ENCODE data around the gene C17orf58. TPM values are rescaled to one million over a fixed set of nuclear protein-coding genes. Genes with fewer than 3 reads are reported as not detected.
"Not testable (repeated sequence)": the region's sequence is repeated elsewhere in the genome, so short reads cannot be mapped to it uniquely, and the experiment has no call there.

C17orf58 gene
- total RNA-seq, 2 donors from 2014 or later, result 7.3 to 7.5 TPM

- ATAC-seq (ENCODE audit: insufficient number of reproducible peaks, low FRiP score, low read depth) (no peak), DNase-seq (ENCODE audit: low spot score) (no peak)
- Histone ChIP-seq H3K4me1 (ENCODE audit: control insufficient read depth in 1 of 2, low read depth in 2 of 2) (no peaks in the 10 kb centered on the region), H3K27ac (no peak overlapping the region), H3K27me3 (replicated peaks; ENCODE audit: insufficient read depth) (no peaks in the 10 kb centered on the region), H3K4me3 (no peak overlapping the region), H3K9me3 (no peaks in the 10 kb centered on the region), H3K36me3 (no peaks in the 10 kb centered on the region)
- no peak for TF ChIP-seq CTCF (IDR thresholded peaks at IDR 0.05)
Observed at GRCh38 chr17:67980456-67980855, 15.8 kb downstream of the C17orf58 start.

DNA sequence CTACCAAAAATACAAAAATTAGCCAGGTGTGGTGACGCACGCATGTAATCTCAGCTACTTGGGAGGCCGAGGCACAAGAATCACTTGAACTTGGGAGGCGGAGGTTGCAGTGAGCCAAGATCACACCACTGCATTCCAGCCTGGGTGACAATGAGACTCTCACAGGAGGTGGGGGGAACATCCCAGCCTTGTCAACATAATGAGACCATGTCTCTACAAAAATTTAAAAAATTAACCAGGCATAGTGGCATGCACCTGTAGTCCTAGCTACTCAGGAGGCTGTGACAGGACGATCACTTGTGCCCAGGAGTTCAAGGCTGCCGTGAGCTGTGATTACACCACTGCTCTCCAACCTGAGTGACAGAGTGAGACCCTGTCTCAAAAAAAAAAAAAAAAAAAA lies 20.0 kb downstream of the C17orf58 start:
- H3K27ac ChIP-seq; ATAC-seq (ENCODE audit: insufficient number of reproducible peaks, low FRiP score, low read depth); H3K4me1 ChIP-seq (ENCODE audit: control insufficient read depth in 1 of 2, low read depth in 2 of 2); H3K9me3 ChIP-seq; H3K27me3 ChIP-seq (replicated peaks; ENCODE audit: insufficient read depth); H3K4me3 ChIP-seq; H3K36me3 ChIP-seq; DNase-seq (ENCODE audit: low spot score): not testable (repeated sequence)

DNA sequence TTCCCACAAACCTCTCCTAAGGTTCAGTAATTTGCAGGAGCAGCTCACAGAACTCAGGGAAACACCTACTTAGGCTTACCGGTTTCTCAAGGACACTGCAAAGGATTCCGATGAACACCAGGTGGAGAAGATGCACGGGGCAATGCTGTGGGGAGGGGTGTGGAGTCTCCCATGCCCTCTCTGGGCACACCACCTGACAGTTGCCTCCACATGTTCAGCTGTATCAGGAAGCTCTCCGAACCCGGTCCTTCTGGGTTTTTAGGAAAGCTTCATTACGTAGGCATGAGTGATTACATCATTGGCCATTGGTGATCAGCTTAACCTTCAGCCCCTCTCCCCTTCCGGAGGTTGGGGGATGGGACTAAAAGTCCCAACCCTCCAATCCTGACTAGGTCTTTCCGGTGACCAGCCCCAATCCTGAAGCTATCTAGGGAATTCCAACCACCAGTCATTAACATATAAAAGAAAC lies 21.6 kb downstream of the C17orf58 start:
- Histone ChIP-seq H3K27ac (no peak overlapping the region), H3K4me1 (ENCODE audit: control insufficient read depth in 1 of 2, low read depth in 2 of 2) (no peaks in the 10 kb centered on the region), H3K27me3 (replicated peaks; ENCODE audit: insufficient read depth) (no peaks in the 10 kb centered on the region), H3K4me3 (no peak overlapping the region), H3K9me3 (no peaks in the 10 kb centered on the region), H3K36me3 (no peaks in the 10 kb centered on the region)
- ATAC-seq (ENCODE audit: insufficient number of reproducible peaks, low FRiP score, low read depth) (no peak), DNase-seq (ENCODE audit: low spot score) (no peak)
- TF ChIP-seq CTCF (IDR thresholded peaks at IDR 0.05), result no peak

DNA sequence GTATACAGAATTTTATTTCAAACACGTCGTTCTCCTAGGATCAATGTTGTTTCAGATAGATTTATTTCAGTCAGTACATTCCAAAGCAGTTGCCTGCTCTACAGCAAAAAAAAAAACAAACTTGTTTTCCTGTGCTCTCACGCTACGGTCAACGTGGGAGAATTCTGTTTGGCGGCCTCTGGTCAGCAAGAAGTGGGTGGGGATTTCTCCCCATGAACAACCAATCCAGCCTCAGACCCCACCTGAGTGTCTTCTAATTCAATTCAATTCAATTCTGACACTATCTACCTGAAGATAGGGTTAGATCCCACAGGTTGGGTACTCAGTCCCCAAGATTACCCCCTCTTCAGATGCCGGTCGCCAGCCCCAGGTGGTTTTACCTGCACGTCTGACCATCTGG lies 22.1 kb downstream of the C17orf58 start:
- no peaks in the 10 kb centered on the region for H3K9me3 ChIP-seq
- H3K36me3 ChIP-seq, result no peaks in the 10 kb centered on the region
- ATAC-seq (ENCODE audit: insufficient number of reproducible peaks, low FRiP score, low read depth), result no peak
- no peaks in the 10 kb centered on the region for H3K27me3 ChIP-seq (replicated peaks; ENCODE audit: insufficient read depth)
- H3K4me1 ChIP-seq (ENCODE audit: control insufficient read depth in 1 of 2, low read depth in 2 of 2), result no peaks in the 10 kb centered on the region
- DNase-seq (ENCODE audit: low spot score), result no peak
- no peak for TF ChIP-seq CTCF (IDR thresholded peaks at IDR 0.05)
- H3K27ac ChIP-seq, result no peak overlapping the region
- no peak overlapping the region for H3K4me3 ChIP-seq

GRCh38 chr17:67970783-67971182 lies 25.5 kb downstream of the C17orf58 start:
- Histone ChIP-seq H3K36me3 (peaks cover 14% of the 10 kb centered on the region), H3K4me1 (ENCODE audit: control insufficient read depth in 1 of 2, low read depth in 2 of 2) (no peaks in the 10 kb centered on the region), H3K27ac (no peak overlapping the region), H3K27me3 (replicated peaks; ENCODE audit: insufficient read depth) (no peaks in the 10 kb centered on the region), H3K9me3 (no peaks in the 10 kb centered on the region), H3K4me3 (no peak overlapping the region)
- no peak for TF ChIP-seq CTCF (IDR thresholded peaks at IDR 0.05)
- no peak for DNase-seq (ENCODE audit: low spot score)
- no peak for ATAC-seq (ENCODE audit: insufficient number of reproducible peaks, low FRiP score, low read depth)

DNA sequence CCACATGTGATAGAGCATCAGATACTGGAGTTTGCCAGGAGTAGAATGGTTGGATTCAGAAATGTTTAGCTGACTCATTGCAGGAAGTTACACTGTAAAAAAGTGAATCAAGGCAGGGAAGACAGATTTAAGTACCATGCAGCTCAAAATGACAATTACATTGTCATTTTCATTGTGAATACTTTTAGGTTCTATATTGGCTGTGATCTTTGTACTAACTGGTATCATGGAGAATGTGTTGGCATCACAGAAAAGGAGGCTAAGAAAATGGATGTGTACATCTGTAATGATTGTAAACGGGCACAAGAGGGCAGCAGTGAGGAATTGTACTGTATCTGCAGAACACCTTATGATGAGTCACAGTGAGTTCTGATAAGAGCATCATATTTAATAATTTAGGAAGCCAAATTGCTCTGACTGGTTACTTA lies 33.1 kb downstream of the C17orf58 start:
- DNase-seq (ENCODE audit: low spot score); H3K4me3 ChIP-seq; H3K4me1 ChIP-seq (ENCODE audit: control insufficient read depth in 1 of 2, low read depth in 2 of 2); H3K9me3 ChIP-seq; H3K27ac ChIP-seq; H3K27me3 ChIP-seq (replicated peaks; ENCODE audit: insufficient read depth): not testable (repeated sequence)
- peak; percentile 71 for TF ChIP-seq CTCF (IDR thresholded peaks at IDR 0.05)
- ATAC-seq (ENCODE audit: insufficient number of reproducible peaks, low FRiP score, low read depth), result peak; percentile 65
- H3K36me3 ChIP-seq, result peaks cover 30% of the 10 kb centered on the region

DNA sequence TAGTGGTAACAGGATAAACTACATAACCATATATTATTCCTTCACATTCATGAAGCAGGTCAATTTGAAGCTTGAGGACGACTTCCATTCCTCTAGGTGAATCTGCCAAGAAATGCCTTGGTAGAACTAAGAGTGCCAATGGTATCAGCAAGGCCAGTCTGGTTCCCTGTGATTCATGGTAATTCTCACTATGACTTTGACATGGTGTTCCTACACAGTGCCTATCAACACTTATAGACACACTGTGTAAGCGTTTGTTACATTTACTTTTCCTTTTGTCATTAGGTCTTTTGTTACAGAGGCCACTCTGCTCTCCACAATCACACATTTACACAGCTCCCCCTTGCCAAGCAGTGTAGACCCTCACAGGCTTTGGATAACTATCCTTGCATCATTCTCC lies 34.1 kb downstream of the C17orf58 start:
- H3K27me3 ChIP-seq (replicated peaks; ENCODE audit: insufficient read depth); H3K4me3 ChIP-seq; ATAC-seq (ENCODE audit: insufficient number of reproducible peaks, low FRiP score, low read depth); H3K9me3 ChIP-seq; DNase-seq (ENCODE audit: low spot score); H3K27ac ChIP-seq; H3K4me1 ChIP-seq (ENCODE audit: control insufficient read depth in 1 of 2, low read depth in 2 of 2): not testable (repeated sequence)
- H3K36me3 ChIP-seq, result peaks cover 27% of the 10 kb centered on the region

DNA sequence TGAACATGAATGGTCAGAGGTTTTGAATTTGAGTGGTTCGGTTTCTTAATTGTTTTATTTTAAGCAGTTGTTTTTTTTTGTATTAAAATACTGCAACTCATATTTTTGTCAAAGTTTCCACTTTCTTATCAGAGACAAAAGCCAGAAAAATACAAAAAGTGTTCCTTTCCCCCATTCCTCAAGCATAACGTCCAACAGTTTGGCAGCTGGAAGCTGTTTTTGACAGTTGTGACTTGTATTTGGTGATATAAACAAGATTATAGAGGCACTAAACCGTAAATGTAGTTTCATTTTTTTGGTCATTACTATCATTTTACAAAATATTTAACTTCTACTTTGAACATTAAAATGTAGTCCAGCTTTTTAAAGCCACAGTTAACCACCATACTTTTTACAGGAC lies 36.0 kb downstream of the C17orf58 start:
- not testable (repeated sequence) for H3K9me3 ChIP-seq; H3K27ac ChIP-seq; H3K27me3 ChIP-seq (replicated peaks; ENCODE audit: insufficient read depth); ATAC-seq (ENCODE audit: insufficient number of reproducible peaks, low FRiP score, low read depth); H3K4me1 ChIP-seq (ENCODE audit: control insufficient read depth in 1 of 2, low read depth in 2 of 2); DNase-seq (ENCODE audit: low spot score); H3K4me3 ChIP-seq
- H3K36me3 ChIP-seq, result peaks cover 11% of the 10 kb centered on the region

Measured in thoracic aorta (tissue), 2 donors.